NB4 (cell line): Measurements from ENCODE around the gene ARL6IP6.
A peak's percentile ranks its signal among the peaks of the same experiment; 100 is the strongest.

Experiments used
- DNase-seq: peaks from one replicate; pipeline ENCODE4 v3.0.0; 2010; ENCODE audit warnings: low read depth
- H3K4me3 ChIP-seq: one replicate; pipeline ENCODE4 v1.5.1; 2011; ENCODE audit warnings: mild to moderate bottlenecking, low read depth, low read length, moderate library complexity
- CTCF ChIP-seq: IDR thresholded peaks from one replicate; pipeline ENCODE4 v1.5.1; 2012; ENCODE audit warnings: low read depth, low read length
- MAX ChIP-seq: IDR thresholded peaks from 2 replicates; pipeline ENCODE4 v1.6.1; 2011; ENCODE audit warnings: low read depth, low read length
- MYC ChIP-seq: IDR thresholded peaks from 2 replicates; pipeline ENCODE4 v1.6.1; 2011; ENCODE audit warnings: low read depth, low read length
- POLR2A ChIP-seq: IDR thresholded peaks from 2 replicates; pipeline ENCODE4 v1.6.1; 2011; ENCODE audit warnings: mild to moderate bottlenecking; ENCODE audit not compliant: insufficient read length; ENCODE audit errors: extremely low read depth

The ARL6IP6 gene

GRCh38 chr2:152718076-152718908 lies at the start of gene ARL6IP6:
Gene ARL6IP6 (plus strand): TSS chr2:152718620. CDS start chr2:152718625, 5 bp downstream.
- peak within 1 kb of the TSS; percentile 85 for H3K4me3 ChIP-seq
- no peak; the same call in 1 of the 2 replicates for TF ChIP-seq MYC
- TF ChIP-seq CTCF = no peak
- peak; percentile 92 for TF ChIP-seq POLR2A
- TF ChIP-seq MAX = peak; percentile 64; the same call in 1 of the 2 replicates
- DNase-seq = peak; percentile 96

- no peak for DNase-seq
- TF ChIP-seq POLR2A = no peak
- no peak overlapping the region for H3K4me3 ChIP-seq
Observed at GRCh38 chr2:152674334-152674733, 44.1 kb upstream of the ARL6IP6 start.

- TF ChIP-seq POLR2A (no peak), MAX (no peak), CTCF (no peak), MYC (no peak)
- H3K4me3 ChIP-seq = no peak overlapping the region
Observed at GRCh38 chr2:152676461-152676860, 42.0 kb upstream of the ARL6IP6 start.

DNA sequence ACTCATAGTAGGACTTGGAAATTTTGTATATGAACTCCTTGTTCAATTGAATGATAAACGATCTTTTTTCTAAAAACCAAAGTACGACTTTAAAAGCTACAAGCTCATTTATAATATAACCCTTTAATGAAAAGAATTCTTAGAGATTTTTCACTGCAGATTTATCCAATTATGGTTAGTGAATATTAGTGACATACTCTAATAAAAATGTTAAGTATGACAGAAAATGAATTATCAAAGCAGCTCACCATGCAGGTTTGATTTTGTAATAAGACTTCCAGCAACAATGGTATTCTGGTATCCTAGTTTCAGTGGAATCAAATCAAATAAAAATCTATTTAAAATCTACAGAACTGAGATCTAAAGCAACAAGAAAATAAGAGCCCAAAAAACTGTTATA lies 39.6 kb upstream of the ARL6IP6 start:
- no peak overlapping the region for H3K4me3 ChIP-seq
- no peak for DNase-seq
- TF ChIP-seq CTCF = no peak
- TF ChIP-seq MAX = no peak
- TF ChIP-seq MYC = no peak
- TF ChIP-seq POLR2A = no peak

More at GRCh38 chr2:152676461-152676860, 42.0 kb upstream of the ARL6IP6 start:
- DNase-seq = no peak

DNA sequence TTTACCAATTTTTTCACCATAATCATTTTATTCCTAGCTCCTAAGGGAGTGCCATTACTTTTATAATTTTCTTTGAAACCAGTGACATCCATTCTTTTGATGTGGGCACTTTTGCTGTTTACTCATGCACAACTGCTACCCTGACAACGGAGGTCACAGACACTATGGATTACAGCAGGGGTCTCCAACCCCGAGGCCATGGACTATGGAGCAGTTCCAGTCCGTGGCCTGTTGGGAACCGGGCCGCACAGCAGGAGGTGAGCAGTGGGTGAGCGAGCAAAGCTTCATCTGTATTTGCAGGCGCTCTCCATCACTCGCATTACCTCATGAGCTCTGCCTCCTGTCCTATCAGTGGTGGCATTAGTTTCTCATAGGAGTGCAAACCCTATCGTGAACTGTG lies 35.8 kb upstream of the ARL6IP6 start:
- DNase-seq = no peak
- TF ChIP-seq POLR2A (no peak), MAX (no peak), MYC (no peak), CTCF (no peak)
- H3K4me3 ChIP-seq = no peak overlapping the region

GRCh38 chr2:152683400-152683799 lies 35.0 kb upstream of the ARL6IP6 start:
- no peak for DNase-seq
- no peak overlapping the region for H3K4me3 ChIP-seq
- TF ChIP-seq POLR2A (no peak), CTCF (no peak), MAX (no peak), MYC (no peak)
